ACC112 (cell line): ENCODE results near the gene DNALI1.

ENCODE experiments used
- H2AFZ ChIP-seq: fragments of 200-600 bp; sonication (generic); one replicate; pipeline ENCODE4 v1.6.0; 2017; ENCODE audit warnings: antibody characterized with exemption, low read length; ENCODE audit not compliant: unreplicated experiment
- H3K27ac ChIP-seq: fragments of 200-600 bp; sonication (generic); 2 replicates; pipeline ENCODE4 v1.5.1; 2014; ENCODE audit warnings: low read depth, mild to moderate bottlenecking, antibody characterized with exemption, low read length, moderate library complexity
- H3K27me3 ChIP-seq: fragments of 200-600 bp; sonication (generic); 2 replicates; pipeline ENCODE4 v1.6.1; 2014; ENCODE audit warnings: mild to moderate bottlenecking, antibody characterized with exemption, low read length, moderate library complexity, mixed read lengths; ENCODE audit not compliant: insufficient read depth
- H3K36me3 ChIP-seq: fragments of 200-600 bp; sonication (generic); 2 replicates; pipeline ENCODE4 v1.6.1; 2016; ENCODE audit warnings: mild to moderate bottlenecking, antibody characterized with exemption, low read length, moderate library complexity, mixed read lengths; ENCODE audit not compliant: insufficient read depth
- H3K4me1 ChIP-seq: fragments of 200-600 bp; sonication (generic); one replicate; pipeline ENCODE4 v1.6.1; 2016; ENCODE audit warnings: low read length, mixed read lengths; ENCODE audit not compliant: insufficient read depth, unreplicated experiment, control insufficient read depth
- H3K4me3 ChIP-seq: fragments of 200-600 bp; sonication (generic); 2 replicates; pipeline ENCODE4 v1.5.1; 2014; ENCODE audit warnings: mild to moderate bottlenecking, low read depth, low read length
- H3K79me2 ChIP-seq: fragments of 200-600 bp; sonication (generic); one replicate; pipeline ENCODE4 v1.6.0; 2016; ENCODE audit warnings: low read length; ENCODE audit not compliant: control insufficient read depth, unreplicated experiment, insufficient read depth

The DNALI1 gene

DNA sequence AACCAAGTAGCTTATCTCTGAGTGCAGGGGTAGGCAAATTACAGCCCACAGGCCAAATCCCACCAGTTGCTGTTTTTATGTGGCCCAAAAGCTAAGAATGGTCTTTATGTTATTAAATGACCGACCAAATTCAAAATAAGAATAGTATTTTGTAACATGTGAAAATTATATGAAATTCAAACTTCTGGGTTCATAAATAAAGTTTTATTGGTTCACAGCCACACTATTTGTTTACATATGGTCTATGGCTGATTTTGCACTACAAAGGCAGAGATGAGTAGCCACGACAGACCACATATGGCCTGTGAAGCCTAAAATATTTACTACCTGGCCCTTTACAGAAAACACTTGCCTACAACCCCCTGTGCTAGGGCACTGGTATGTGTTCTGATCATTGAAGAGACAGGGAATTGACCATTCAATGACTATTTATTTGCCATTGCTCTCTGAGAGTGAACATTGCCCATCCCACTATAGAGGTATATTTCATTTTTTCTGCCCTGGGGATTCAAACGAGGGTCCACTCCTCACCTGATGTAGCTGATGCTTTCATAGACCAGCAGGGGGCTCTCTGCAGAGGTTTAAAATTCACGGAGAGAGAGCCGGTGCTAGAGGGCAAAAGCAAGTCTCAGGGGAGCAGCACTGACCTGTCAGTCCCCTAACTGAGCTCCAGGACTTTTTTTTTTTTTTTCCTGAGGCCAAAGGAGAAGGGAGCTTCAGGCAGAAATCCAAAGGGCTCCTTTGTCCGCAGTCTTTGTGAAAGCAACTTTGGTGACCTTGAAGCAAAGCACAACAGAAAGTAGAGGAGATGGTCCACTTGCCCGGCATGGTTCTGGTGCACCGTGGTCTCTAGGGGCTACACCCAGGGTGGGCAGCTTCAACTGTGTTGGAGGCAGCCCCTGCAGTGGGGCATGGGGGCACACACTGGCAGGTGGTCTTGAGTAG lies 46.3 kb downstream of the DNALI1 start:
- Histone ChIP-seq H3K79me2 (no peaks in the 10 kb centered on the region), H3K36me3 (no peaks in the 10 kb centered on the region), H3K27me3 (peaks cover 9% of the 10 kb centered on the region), H3K4me3 (no peak overlapping the region), H3K4me1 (no peaks in the 10 kb centered on the region), H3K27ac (no peak overlapping the region), H2AFZ (no peak overlapping the region)

GRCh38 chr1:37605061-37605650 lies 48.4 kb downstream of the DNALI1 start:
- Histone ChIP-seq H2AFZ (no peak overlapping the region), H3K27ac (no peak overlapping the region), H3K36me3 (no peaks in the 10 kb centered on the region), H3K27me3 (peaks cover 29% of the 10 kb centered on the region), H3K79me2 (no peaks in the 10 kb centered on the region), H3K4me1 (no peaks in the 10 kb centered on the region), H3K4me3 (no peak overlapping the region)

DNA sequence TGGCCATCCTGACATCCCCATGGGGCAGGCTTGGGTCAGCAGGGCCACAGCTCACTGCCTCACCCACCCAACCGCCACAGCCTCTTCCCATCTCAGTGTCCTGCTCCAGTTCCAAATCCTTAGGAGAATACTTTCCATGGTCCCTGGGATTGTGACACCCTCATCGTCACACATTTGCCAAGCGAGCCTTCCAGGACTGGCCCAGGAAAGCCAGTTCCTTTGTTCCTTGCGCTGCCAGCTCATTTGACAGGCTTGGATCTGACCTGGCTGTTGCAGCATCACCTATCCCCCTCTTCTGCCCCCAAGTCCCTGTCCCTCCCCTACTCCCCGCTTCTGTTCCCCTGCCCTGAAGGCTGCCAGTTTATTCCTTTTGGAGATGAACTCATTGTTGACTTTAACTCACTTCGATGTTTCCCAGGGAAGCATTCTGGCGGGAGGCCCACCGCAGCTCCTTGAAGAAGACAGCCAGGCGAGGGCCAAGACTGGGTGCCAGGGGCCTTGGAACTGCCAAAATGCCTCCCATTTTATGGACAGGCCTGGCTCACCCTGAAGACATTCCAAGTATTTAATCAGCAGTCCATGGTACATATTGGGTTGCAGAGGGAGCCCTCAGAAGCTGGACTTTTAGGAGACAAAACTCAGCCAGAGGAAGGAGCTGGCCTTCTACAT lies 49.2 kb downstream of the DNALI1 start:
- H3K4me1 ChIP-seq, result no peaks in the 10 kb centered on the region
- H3K27ac ChIP-seq, result no peak overlapping the region
- no peak overlapping the region for H3K4me3 ChIP-seq
- no peaks in the 10 kb centered on the region for H3K79me2 ChIP-seq
- H3K36me3 ChIP-seq, result no peaks in the 10 kb centered on the region
- H2AFZ ChIP-seq, result no peak overlapping the region
- H3K27me3 ChIP-seq, result peaks cover 29% of the 10 kb centered on the region

DNA sequence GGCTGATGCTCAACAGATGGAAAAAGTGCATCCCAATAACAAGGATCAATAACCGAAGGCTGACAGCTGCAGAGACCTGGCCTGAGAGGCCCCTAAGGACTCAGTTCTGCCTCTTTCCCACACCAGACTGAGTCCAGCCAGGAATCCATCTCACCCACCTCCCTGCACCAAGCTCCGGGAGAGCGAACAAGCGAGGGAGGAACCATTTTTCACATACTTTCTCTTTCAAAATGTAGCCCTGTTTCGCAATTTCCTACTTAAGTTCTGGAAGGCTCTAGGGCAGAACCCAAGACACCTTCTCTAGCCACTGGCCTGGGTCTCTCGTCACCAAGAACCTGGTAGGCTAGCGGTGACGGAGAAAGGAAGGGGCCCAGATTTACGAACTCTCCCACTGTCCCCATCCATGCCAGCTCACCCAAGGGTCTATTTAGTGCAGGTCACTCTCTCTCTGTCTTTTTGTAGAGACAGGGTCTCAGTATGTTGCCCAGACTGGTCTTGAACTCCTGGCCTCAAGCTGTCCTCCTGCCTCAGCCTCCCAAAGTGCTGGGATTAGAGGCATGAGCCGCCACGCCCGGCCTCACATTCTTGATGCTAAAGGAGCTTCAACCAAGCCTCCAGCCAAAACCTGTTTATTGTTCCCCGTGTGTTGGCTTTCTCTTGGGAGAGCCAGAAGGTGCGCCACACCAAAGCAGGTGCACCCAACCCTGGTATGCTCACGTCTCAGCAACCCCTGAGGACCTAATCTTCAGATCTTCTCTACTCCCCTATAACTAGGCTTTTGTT lies 49.9 kb downstream of the DNALI1 start:
- Histone ChIP-seq H3K4me3 (no peak overlapping the region), H3K27me3 (peaks cover 32% of the 10 kb centered on the region), H3K79me2 (no peaks in the 10 kb centered on the region), H3K36me3 (no peaks in the 10 kb centered on the region), H2AFZ (no peak overlapping the region), H3K27ac (no peak overlapping the region), H3K4me1 (no peaks in the 10 kb centered on the region)

DNA sequence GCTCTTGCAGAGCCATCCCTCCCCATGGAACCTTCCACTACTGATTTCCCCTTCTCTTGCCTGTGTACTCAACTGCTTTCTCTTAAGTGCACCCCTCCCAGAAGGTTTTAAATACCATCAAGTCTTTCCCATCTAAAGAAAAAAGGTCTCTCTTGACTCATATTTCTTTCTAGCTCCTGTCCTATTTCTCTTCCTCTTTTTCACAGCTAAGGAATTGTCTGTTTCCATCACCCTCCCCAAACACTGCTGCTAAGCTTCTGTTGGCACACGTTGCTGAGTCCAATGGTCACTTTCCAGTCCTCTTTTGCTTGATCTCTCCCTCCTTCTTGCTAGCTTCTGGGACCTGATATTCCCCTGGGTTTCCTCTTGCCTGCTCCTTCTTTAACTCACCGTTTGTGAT lies 52.3 kb downstream of the DNALI1 start:
- Histone ChIP-seq H3K27ac (no peak overlapping the region), H3K79me2 (no peaks in the 10 kb centered on the region), H3K4me1 (no peaks in the 10 kb centered on the region), H3K4me3 (no peak overlapping the region), H2AFZ (no peak overlapping the region), H3K36me3 (no peaks in the 10 kb centered on the region), H3K27me3 (peaks cover 53% of the 10 kb centered on the region)

GRCh38 chr1:37609994-37610393 lies 53.3 kb downstream of the DNALI1 start:
- Histone ChIP-seq H3K27me3 (peaks cover 62% of the 10 kb centered on the region), H3K4me1 (no peaks in the 10 kb centered on the region), H3K4me3 (no peak overlapping the region), H3K36me3 (no peaks in the 10 kb centered on the region), H2AFZ (no peak overlapping the region), H3K27ac (no peak overlapping the region), H3K79me2 (no peaks in the 10 kb centered on the region)

DNA sequence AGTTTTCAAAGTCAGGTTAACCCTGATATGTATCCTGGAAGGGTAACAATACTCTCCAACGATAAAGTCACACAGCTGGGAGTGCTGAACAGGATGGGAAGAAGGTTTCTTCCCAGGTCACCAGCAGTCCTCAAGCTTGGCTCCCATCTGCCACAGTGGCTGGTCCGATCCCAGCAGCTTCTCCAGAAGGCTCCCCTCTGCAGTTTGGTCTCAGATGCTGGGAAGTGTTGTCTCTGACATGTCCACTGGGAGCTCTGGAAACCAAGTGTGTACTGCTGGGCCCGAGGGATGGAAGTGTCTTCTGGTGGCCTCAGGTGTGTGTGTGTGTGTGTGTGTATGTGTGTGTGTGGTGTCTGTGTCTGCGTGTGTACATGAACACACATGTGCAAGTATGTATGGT lies 55.4 kb downstream of the DNALI1 start:
- Histone ChIP-seq H3K79me2 (no peaks in the 10 kb centered on the region), H3K27ac (no peak overlapping the region), H3K4me3 (no peak overlapping the region), H3K36me3 (no peaks in the 10 kb centered on the region), H2AFZ (no peak overlapping the region), H3K4me1 (no peaks in the 10 kb centered on the region), H3K27me3 (peaks cover 83% of the 10 kb centered on the region)

DNA sequence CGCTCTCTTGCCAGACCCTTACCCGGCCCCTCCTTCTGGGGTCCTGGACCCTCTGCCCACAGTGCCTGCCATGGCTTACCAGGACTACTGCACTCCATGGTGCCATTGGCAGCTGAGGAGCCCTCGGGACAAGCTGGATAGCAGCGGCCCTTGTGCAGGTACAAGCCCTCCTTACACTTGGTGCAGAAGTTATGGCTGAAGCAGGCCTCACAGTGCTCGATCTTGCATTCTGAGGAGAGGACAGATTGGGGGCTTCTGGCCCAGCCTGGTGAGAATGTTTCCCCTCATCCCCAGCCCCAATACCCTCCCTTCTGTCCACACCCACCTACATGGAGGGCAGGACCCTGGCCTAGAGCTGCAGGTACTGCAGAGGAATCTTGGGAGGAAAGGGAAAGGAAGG lies 57.4 kb downstream of the DNALI1 start:
- no peak overlapping the region for H3K27ac ChIP-seq
- no peaks in the 10 kb centered on the region for H3K4me1 ChIP-seq
- H2AFZ ChIP-seq, result no peak overlapping the region
- no peak overlapping the region for H3K4me3 ChIP-seq
- peaks cover 79% of the 10 kb centered on the region for H3K27me3 ChIP-seq
- H3K36me3 ChIP-seq, result no peaks in the 10 kb centered on the region
- no peaks in the 10 kb centered on the region for H3K79me2 ChIP-seq

GRCh38 chr1:37616330-37616729 lies 59.6 kb downstream of the DNALI1 start:
- peaks cover 77% of the 10 kb centered on the region for H3K27me3 ChIP-seq
- no peak overlapping the region for H2AFZ ChIP-seq
- no peaks in the 10 kb centered on the region for H3K4me1 ChIP-seq
- H3K4me3 ChIP-seq, result no peak overlapping the region
- no peaks in the 10 kb centered on the region for H3K36me3 ChIP-seq
- H3K79me2 ChIP-seq, result no peaks in the 10 kb centered on the region
- no peak overlapping the region for H3K27ac ChIP-seq
